ENCODE data around the gene FBLN1. TPM values are rescaled to one million over a fixed set of nuclear protein-coding genes. Genes with fewer than 3 reads are reported as not detected.
"Not testable (repeated sequence)": the region's sequence is repeated elsewhere in the genome, so short reads cannot be mapped to it uniquely, and the experiment has no call there.

The FBLN1 gene
- total RNA-seq, 2 donors from 2014 or later, result 92.8 to 354 TPM

- Histone ChIP-seq H3K4me1 (peaks cover 0 to 3% of the 10 kb centered on the region in 2 donors), H3K36me3 (peaks cover 37% of the 10 kb centered on the region), H3K9me3 (no peaks in the 10 kb centered on the region), H3K27me3 (no peaks in the 10 kb centered on the region), H3K4me3 (no peak overlapping the region), H3K27ac (no peak overlapping the region)
- no peak for DNase-seq (ENCODE audit: low spot score)
- no peak for TF ChIP-seq CTCF (IDR thresholded peaks at IDR 0.05)
Observed at GRCh38 chr22:45531441-45532234, 29.0 kb downstream of the FBLN1 start.

- no peak for TF ChIP-seq CTCF (IDR thresholded peaks at IDR 0.05)
- Histone ChIP-seq H3K4me3 (no peak overlapping the region), H3K36me3 (peaks cover 37% of the 10 kb centered on the region), H3K27ac (no peak overlapping the region), H3K9me3 (no peaks in the 10 kb centered on the region), H3K4me1 (peaks cover 0 to 8% of the 10 kb centered on the region in 2 donors), H3K27me3 (no peaks in the 10 kb centered on the region)
- DNase-seq (ENCODE audit: low spot score), result no peak
Observed at GRCh38 chr22:45532235-45532631, 29.6 kb downstream of the FBLN1 start.

- Histone ChIP-seq H3K9me3 (no peaks in the 10 kb centered on the region), H3K4me1 (peaks cover 0 to 22% of the 10 kb centered on the region in 2 donors), H3K27me3 (no peaks in the 10 kb centered on the region), H3K36me3 (peaks cover 30% of the 10 kb centered on the region), H3K4me3 (no peak overlapping the region), H3K27ac (no peak overlapping the region)
- TF ChIP-seq CTCF (IDR thresholded peaks at IDR 0.05), result no peak
- no peak for DNase-seq (ENCODE audit: low spot score)
Observed at GRCh38 chr22:45533703-45534102, 31.0 kb downstream of the FBLN1 start.

- Histone ChIP-seq H3K36me3 (peaks cover 23% of the 10 kb centered on the region), H3K9me3 (no peaks in the 10 kb centered on the region), H3K27me3 (no peaks in the 10 kb centered on the region), H3K27ac (no peak overlapping the region), H3K4me3 (no peak overlapping the region), H3K4me1 (peaks cover 0 to 23% of the 10 kb centered on the region in 2 donors)
- DNase-seq (ENCODE audit: low spot score), result no peak
- TF ChIP-seq CTCF (IDR thresholded peaks at IDR 0.05), result no peak
Observed at GRCh38 chr22:45534339-45535192, 31.9 kb downstream of the FBLN1 start.

- H3K27ac ChIP-seq, result no peak overlapping the region
- no peaks in the 10 kb centered on the region for H3K27me3 ChIP-seq
- peaks cover 21% of the 10 kb centered on the region for H3K36me3 ChIP-seq
- no peak overlapping the region for H3K4me3 ChIP-seq
- no peak for DNase-seq (ENCODE audit: low spot score)
- TF ChIP-seq CTCF (IDR thresholded peaks at IDR 0.05), result no peak
- H3K4me1 ChIP-seq, result peaks cover 0 to 23% of the 10 kb centered on the region in 2 donors
- H3K9me3 ChIP-seq, result no peaks in the 10 kb centered on the region
Observed at GRCh38 chr22:45535290-45535689, 32.6 kb downstream of the FBLN1 start.

GRCh38 chr22:45535835-45536234 lies 33.2 kb downstream of the FBLN1 start:
- H3K27me3 ChIP-seq; DNase-seq (ENCODE audit: low spot score); H3K4me3 ChIP-seq; H3K9me3 ChIP-seq; H3K27ac ChIP-seq: not testable (repeated sequence)
- peaks cover 0 to 23% of the 10 kb centered on the region in 2 donors for H3K4me1 ChIP-seq
- peaks cover 16% of the 10 kb centered on the region for H3K36me3 ChIP-seq

Data from right atrium auricular region (tissue), 2 donors.